GM12865 (cell line): Measurements from ENCODE around the gene ELFN2.

ENCODE experiments used
- DNase-seq: peaks from one replicate; pipeline ENCODE4 v3.0.0; 2010; ENCODE audit warnings: low read depth
- H3K4me3 ChIP-seq: 2 replicates; pipeline ENCODE4 v1.5.1; 2011; ENCODE audit warnings: mild to moderate bottlenecking, low read depth, low read length, control low read depth
- CTCF ChIP-seq: IDR thresholded peaks from 2 replicates; pipeline ENCODE4 v1.5.1; 2011; ENCODE audit warnings: low read length, control low read depth, low read depth, inconsistent platforms; ENCODE audit not compliant: insufficient read depth; ENCODE audit errors: missing control alignments

Gene ELFN2

GRCh38 chr22:37454857-37455686 is 27.8 kb upstream of the ELFN2 start:
- DNase-seq = no peak
- H3K4me3 ChIP-seq = no peak overlapping the region
- TF ChIP-seq CTCF = no peak

GRCh38 chr22:37453696-37454095 is 26.4 kb upstream of the ELFN2 start:
- no peak for DNase-seq
- no peak overlapping the region for H3K4me3 ChIP-seq
- no peak for TF ChIP-seq CTCF

GRCh38 chr22:37451218-37451617 is 23.9 kb upstream of the ELFN2 start:
- no peak for TF ChIP-seq CTCF
- DNase-seq = no peak
- no peak overlapping the region for H3K4me3 ChIP-seq

GRCh38 chr22:37449331-37450001 is 22.2 kb upstream of the ELFN2 start:
- DNase-seq = no peak
- H3K4me3 ChIP-seq = no peak overlapping the region
- TF ChIP-seq CTCF = no peak

GRCh38 chr22:37448516-37449127 is 21.3 kb upstream of the ELFN2 start:
- no peak for DNase-seq
- H3K4me3 ChIP-seq = no peak overlapping the region
- no peak for TF ChIP-seq CTCF

- no peak for TF ChIP-seq CTCF
- DNase-seq = no peak
- no peak overlapping the region for H3K4me3 ChIP-seq
Observed at GRCh38 chr22:37445501-37445900, 18.2 kb upstream of the ELFN2 start.
